GM19193 (cell line): ENCODE data around the gene INPPL1.

Source experiments
- POLR2A ChIP-seq: IDR thresholded peaks from 4 replicates; pipeline ENCODE4 v1.6.1; 2011; ENCODE audit not compliant: insufficient read depth, insufficient read length; ENCODE audit errors: extremely low read depth

The INPPL1 gene

DNA sequence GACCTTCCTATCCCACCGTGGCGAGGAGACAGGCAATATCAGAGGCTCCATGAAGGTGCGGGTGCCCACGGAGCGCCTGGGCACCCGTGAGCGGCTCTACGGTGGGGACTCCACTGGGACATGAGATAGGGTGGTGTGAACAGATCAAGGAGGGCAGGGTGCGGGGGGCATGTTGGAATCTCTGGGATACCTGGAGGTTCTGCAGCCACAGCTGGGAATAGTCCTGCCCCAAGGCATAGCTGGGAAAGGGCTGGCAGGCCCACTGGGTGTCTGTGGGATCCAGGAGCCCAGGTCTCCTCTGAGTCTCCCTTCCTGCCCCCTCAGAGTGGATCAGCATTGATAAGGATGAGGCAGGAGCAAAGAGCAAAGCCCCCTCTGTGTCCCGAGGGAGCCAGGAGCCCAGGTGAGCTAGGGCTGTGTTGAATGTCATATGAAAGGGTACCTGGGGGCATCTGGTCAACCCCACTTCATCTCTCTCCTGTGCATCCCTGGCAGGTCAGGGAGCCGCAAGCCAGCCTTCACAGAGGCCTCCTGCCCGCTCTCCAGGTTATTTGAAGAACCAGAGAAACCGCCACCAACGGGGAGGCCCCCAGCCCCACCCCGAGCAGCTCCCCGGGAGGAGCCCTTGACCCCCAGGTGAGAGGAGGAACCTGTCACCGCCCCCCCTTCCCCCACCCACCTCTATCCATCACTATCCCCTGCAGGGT lies 10.9 kb downstream of the INPPL1 start:
- TF ChIP-seq POLR2A = no peak

DNA sequence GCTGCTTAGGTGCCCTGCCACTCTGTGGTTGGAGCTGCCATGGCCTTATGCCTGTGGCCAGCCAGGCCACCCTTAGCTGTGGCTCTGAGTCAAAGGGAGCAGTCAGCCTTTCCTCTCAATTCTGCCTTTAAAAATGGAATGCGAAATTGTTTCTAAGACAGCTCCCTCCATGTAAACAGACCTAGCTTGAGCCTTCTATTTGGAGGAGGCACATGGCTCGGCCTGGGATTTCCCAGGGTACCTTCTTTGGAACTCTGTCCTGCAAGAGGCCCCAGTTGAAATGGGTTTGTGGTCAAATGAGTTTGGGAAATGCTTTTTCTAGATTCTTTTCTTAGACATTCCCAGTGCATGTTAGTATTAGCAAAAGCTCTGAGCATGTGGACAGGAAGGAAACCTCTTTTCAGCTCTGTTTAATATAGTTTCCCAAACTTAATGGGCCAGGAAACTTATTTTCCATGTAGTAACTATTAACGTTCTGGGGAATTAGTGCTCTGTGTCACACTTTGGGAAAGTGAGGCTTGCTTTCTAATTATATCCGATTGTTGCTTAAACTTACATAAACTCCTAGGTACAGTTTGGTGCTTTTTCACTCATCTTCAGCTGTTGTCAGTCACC lies 11.6 kb downstream of the INPPL1 start:
- TF ChIP-seq POLR2A = no peak

DNA sequence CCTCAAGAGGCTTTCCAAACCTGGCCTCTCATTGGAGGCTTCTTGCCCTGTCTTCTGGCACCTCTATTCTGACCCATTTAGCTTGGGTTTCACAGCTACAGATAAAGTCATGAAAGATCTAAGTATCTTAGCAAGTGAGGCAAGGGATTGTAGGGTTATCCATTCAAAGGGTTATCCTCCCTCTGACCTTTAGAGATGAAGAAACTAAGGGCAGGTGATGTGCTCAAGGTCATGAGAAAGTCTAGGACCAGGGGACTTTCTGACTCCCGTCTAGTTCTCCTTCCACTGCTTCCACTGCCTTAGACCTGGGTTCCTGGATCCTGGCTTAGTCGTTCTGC lies 12.2 kb downstream of the INPPL1 start:
- TF ChIP-seq POLR2A = no peak

DNA sequence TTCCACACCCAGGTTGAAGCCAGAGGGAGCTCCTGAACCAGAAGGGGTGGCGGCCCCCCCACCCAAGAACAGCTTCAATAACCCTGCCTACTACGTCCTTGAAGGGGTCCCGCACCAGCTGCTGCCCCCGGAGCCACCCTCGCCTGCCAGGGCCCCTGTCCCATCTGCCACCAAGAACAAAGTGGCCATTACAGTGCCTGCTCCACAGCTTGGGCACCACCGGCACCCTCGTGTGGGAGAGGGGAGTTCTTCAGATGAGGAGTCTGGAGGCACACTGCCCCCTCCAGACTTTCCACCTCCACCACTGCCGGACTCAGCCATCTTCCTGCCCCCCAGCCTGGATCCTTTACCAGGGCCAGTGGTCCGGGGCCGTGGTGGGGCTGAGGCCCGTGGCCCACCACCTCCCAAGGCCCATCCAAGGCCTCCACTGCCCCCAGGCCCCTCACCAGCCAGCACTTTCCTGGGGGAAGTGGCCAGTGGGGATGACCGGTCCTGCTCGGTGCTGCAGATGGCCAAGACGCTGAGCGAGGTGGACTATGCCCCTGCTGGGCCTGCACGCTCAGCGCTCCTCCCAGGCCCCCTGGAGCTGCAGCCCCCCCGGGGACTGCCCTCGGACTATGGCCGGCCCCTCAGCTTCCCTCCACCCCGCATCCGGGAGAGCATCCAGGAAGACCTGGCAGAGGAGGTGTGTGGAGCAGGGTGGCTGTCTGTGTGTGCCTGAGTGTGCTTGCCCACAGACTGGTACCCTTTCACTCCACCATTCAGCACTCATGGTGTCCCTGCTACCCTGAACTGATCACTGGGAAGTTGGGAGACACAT lies 12.8 kb downstream of the INPPL1 start:
- TF ChIP-seq POLR2A = no peak

DNA sequence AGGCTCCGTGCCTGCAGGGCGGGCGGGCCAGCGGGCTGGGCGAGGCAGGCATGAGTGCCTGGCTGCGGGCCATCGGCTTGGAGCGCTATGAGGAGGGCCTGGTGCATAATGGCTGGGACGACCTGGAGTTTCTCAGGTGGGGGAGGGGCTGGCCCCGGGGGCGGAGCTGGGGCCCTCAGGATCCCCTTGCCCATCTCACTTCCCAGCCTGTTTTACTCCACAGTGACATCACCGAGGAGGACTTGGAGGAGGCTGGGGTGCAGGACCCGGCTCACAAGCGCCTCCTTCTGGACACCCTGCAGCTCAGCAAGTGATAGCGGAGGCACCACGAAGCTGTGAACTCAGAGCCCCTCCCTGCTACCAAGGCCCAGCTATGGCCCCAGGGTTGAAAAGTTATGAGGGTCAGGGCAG lies 13.5 kb downstream of the INPPL1 start:
- no peak for TF ChIP-seq POLR2A

DNA sequence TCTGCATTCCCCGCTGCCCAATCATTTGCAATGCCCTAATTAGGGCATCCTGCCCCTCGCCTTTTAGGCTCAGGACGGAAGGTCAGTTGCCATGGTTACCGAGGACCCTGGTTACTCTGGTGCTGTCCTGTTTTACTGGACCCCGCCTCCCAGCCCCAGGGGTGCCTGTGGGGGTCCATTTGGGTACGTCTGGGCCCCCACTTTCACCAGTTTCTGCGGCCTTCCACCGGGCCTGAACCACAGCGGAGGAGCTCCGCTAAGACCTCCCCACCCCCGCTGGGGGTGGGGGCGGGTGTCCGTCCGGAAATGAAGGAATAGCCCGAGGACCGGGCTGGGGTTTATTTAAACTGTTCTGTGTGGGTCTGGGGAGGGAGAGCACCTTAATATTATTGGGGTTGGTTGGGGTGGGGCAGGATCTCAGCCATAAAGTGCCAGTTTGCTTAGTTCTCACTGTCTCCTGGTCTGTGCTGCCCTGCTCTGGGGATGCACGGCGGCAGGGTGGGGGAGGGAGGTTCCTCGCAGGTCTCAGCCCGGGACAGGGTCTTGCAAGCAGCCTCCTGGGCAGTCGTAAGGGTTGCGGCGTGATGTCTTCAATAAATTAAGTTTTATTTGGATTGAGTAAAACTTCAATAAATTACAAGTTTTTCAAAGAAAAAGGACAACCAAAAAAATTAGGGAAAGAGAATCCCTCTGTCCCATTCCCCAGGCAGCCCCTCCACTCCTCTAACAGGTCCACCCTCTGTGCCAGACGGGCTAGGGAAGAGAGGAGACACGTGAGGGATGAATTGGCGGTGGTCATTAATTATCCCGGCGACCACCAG lies 14.1 kb downstream of the INPPL1 start:
- TF ChIP-seq POLR2A = no peak

DNA sequence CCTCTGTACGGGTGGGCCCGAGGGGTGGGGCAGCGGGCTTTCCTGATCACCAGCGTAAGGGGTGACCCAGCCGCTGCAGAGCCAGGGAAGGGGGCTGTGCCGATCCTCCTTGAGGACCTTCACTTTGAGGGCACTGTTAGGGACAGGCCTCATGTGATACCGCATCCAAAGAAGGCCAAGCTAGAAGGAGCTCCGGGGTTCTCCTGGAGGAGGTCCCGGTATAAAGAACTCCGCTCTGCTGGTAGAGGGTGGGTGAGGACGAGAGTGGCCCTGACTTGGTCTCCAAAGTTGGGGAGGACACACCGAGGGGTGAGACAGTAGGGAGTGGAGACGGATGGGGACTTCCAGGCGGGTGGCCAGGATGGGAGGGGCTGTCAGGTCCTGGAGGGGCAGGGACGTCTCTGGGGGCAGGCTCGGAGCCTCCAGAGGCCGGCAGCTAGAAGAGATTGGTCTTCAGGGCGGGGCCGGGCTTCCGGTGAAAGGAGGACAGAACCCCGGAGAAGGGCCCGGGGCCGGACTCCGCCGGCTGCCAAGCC lies 14.8 kb downstream of the INPPL1 start:
- TF ChIP-seq POLR2A = peak; percentile 52

DNA sequence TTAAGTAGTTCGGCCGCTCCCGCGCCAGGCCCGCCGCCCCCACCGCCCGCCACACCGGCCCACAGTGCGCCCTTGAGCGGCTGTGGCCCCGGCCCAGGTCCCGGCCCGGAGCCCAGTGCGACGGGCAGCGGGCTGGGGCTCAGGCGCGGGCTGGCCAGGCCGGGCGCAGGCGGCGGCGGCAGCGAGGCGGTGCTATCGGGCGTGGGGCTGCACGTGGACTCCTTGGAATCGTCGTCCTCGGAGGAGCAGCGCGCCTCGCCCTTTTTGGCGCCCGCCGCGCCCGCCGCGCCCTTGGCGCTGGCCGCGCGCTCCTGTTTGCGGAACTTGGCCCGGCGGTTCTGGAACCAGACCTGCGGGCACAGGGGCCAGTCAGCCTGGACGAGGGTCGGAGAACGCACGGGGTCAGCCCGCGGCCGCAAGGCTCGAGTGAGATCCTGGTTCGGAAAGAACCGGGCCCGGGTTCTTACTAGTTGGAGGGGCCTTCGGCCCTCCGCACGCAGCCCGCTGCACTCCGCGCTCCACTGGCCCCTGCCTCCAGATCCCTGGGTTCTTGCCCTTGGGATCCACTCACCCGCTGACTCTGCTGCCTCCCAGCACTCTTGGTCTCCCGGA lies 15.4 kb downstream of the INPPL1 start:
- no peak for TF ChIP-seq POLR2A

DNA sequence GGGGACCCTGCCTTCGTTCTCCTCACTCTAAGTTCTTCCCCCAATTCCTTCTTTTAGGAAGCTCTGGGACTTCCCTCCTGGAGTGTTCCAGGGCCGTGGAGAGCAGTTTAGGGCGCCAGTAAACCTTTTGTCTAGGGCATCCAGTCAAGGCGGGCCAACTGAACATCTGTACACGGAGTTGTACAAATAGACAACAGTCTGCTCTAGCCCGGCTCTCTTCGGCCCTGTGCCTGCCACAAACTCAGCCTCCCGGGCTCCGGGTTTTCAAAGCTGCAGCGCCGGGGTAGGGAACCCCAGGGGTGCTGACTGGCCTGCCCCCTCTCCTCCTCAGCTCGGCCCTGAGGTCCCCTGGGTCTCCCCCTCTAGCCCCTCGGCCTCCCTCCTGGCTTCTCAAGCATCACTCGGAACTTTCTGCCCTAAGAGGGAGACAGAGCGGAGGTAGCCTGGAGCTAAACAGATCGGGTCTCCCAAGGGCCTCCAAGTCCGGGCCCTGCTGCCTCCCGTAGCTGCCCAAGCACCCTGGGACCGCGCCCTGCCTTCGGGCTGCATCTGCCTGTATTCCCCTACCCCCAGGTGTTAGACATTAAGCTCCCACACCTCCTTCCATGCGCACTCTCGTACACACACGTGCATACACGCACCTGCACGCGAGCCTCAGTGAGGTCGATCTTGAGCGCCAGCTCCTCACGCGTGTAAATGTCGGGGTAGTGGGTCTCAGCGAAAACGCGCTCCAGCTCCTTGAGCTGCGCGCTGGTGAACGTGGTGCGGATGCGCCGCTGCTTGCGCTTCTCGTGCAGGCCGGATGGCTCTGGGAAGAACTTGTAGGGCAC lies 16.1 kb downstream of the INPPL1 start:
- TF ChIP-seq POLR2A = no peak

DNA sequence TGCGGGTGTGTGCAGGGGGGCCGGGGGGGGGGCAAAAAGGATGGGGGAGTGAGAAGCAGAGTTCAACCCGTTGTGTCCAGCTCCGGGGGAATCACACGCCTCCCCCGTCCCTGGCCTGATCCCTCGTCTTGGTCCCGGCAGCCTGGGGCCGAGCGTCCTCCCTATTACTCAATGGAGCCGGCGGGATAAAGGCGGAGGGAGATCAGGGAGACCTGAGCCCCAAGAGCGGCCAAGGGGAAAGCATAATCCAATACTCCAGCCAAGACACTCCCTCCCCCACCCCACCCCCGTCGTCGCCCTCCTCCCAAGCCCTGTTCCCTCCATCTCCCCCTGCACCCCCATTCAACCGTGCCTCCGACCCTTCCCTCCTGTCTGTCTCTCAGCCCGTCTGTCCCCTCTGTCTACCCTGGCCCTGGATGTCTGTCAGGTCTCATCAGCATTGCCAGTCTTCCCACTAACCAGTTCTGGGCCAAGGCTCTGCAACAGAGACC lies 16.8 kb downstream of the INPPL1 start:
- no peak for TF ChIP-seq POLR2A

DNA sequence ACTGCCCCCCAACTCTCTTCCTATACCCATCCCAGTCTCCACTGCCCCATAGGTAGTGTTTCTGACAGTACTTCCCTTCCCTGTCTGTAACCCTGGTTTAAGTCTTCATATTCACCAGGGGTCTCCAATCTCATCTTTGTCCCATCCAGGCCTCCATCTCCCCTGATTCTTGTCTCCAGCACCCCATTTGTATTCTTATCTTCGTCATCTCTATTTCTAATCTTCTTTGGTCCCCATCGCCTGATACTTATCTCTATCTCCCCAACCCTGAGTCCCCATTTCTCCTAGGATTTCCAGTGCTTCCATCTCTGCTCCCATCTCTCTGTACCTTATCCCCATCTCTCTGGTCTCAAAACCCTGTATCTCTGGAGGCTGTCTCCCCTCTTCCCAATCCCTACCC lies 17.6 kb downstream of the INPPL1 start:
- no peak for TF ChIP-seq POLR2A

DNA sequence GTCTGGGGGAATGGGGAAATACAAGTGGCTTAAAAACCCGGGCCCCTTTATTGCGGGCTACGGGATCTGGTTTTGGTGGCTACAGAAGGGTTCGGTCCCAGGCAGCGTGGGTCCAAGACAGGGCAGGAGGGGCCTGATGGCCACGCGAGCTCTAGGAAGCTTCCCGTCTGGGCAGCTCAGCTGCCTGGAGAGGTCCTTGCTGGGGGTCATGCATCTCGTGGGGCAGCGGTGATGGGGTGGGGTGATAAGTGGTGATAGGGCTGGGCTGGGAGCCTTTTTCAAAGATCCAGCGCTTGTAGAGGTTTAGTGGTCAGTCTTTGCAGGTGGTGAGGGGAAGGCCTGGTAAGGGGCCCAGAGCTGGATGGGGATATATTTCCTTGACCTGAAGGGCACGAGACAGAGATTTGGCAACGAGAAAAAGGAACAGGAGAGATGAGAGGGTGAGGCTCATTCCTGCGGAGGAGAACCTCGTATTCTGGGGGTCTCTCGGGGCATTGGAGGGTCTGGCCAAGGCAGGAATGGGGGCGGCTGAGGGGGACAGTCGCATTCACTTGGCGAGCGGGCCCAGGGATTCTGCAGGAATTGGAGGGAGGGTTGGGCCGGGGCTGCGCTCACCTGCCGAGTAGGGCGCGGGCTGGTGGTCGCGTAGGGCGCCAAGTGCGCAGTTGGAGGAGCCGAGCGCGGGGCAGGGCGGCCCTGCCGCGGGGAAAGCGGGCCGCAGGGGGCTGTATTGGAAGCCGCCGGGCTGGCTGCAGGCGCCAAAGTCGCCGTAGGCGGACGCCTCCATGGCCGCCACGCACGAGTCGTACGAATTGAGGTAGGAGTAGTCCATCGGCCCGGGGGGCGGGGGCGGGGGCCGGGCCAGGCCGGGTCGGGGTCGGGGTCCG lies 18.8 kb downstream of the INPPL1 start:
- no peak for TF ChIP-seq POLR2A

DNA sequence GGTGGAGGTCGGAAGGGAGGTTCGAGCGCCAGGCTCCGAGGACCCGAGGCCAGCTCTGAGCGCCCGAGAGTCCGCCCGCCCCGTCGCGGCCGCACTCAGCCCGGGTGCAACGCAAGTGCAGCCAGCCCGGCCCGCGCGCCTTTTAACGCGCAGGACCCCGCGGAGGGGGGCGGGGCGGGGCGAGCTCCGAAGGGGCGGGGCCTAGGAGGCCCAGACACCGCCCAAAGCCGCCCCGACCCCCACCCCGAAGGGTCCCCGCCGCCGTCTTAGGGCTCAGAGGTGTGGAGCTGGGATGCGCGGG lies 19.4 kb downstream of the INPPL1 start, which contains the start of gene PHOX2A:
Gene PHOX2A, minus strand, starts transcription at position 117 of the 301 bp plus-strand sequence. CDS start 172 bp downstream, outside the sequence.
- TF ChIP-seq POLR2A = no peak
